GM12878 (cell line): ENCODE measurements around the gene PTPN18. TPM values are rescaled to one million over a fixed set of nuclear protein-coding genes. Genes with fewer than 3 reads are reported as not detected.

Source experiments
- BACH1 ChIP-seq: fragments of 450-650 bp; IDR thresholded peaks from 2 replicates; pipeline ENCODE4 v1.6.1; 2017; ENCODE audit warnings: mild to moderate bottlenecking, borderline replicate concordance
- BHLHE40 ChIP-seq, 2 experiments: fragments of 450-650 bp in 1 of 2; IDR thresholded peaks; 2 replicates each; pipeline ENCODE4 v1.6.1; 2011 to 2017; ENCODE audit warnings: low read depth in 2 of 2, borderline replicate concordance in 1 of 2, improper control_type of control experiment in 1 of 2, low read length in 1 of 2, mild to moderate bottlenecking in 1 of 2
- CTCF ChIP-seq, 3 experiments: IDR thresholded peaks in 2 of 3; conservative IDR thresholded peaks in 1 of 3; 2 replicates each; pipeline ENCODE4 v1.5.1; 2011; ENCODE audit warnings: low read depth in 3 of 3, low read length in 3 of 3, mild to moderate bottlenecking in 3 of 3, control low read depth in 2 of 3, moderate library complexity in 2 of 3, inconsistent platforms in 1 of 3, mixed read lengths in 1 of 3; ENCODE audit not compliant: control insufficient read depth in 2 of 3, insufficient read depth in 1 of 3; ENCODE audit errors: extremely low read depth in 1 of 3
- MAX ChIP-seq: IDR thresholded peaks from 2 replicates; pipeline ENCODE4 v1.6.1; 2012; ENCODE audit warnings: low read depth, low read length, improper control_type of control experiment
- MEF2B ChIP-seq: fragments of 450-650 bp; IDR thresholded peaks from 2 replicates; pipeline ENCODE4 v1.6.1; 2018; ENCODE audit warnings: mild to moderate bottlenecking, moderate library complexity; ENCODE audit not compliant: partially characterized antibody, poor library complexity, severe bottlenecking
- NRF1 ChIP-seq: conservative IDR thresholded peaks from 2 replicates; pipeline ENCODE4 v1.6.1; 2011; ENCODE audit warnings: mild to moderate bottlenecking, low read depth, low read length, improper control_type of control experiment
- POLR2A ChIP-seq: IDR thresholded peaks from 2 replicates; pipeline ENCODE4 v1.6.1; 2011; ENCODE audit warnings: low read depth, mild to moderate bottlenecking, low read length
- PRDM15 ChIP-seq: fragments of 450-650 bp; formaldehyde crosslinking; IDR thresholded peaks from 2 replicates; pipeline ENCODE4 v1.4.0; 2020; ENCODE audit warnings: mild to moderate bottlenecking, moderate library complexity
- SUZ12 ChIP-seq: fragments of 200-600 bp; sonication (generic); IDR thresholded peaks from one replicate; pipeline ENCODE4 v1.6.1; 2018; ENCODE audit warnings: antibody characterized with exemption, mild to moderate bottlenecking; ENCODE audit not compliant: unreplicated experiment
- ZSCAN29 ChIP-seq: fragments of 450-650 bp; IDR thresholded peaks from 2 replicates; pipeline ENCODE4 v1.6.1; 2017; ENCODE audit warnings: mild to moderate bottlenecking, moderate library complexity
- polyA plus RNA-seq, 11 experiments: library from polyadenylated mRNA; depleted of rRNA in 4 of 11; unstranded in 6 of 11; stranded (reverse) in 5 of 11; fragments of >200 nt; fragmentation: Nextera tagmentation in 4 of 11; fragmentation: Illumina TruSeq in 1 of 11; extraction: Ambion mirVana in 4 of 11; extraction: Trizol in 1 of 11; gene quantifications; 1 replicate in 1 of 11; 2 replicates in 10 of 11; pipeline versions ENCODE4 v1.2.1 to v1.2.3, GENCODE V29; 2011 to 2016; ENCODE audit warnings: inconsistent platforms in 2 of 11, missing spikeins in 2 of 11, low read depth in 1 of 11
- total RNA-seq, 4 experiments: library from RNA; depleted of rRNA in 3 of 4; stranded (reverse); fragments of >200 nt in 3 of 4; fragmentation: Illumina TruSeq in 1 of 4; extraction: Trizol in 1 of 4; gene quantifications; 2 replicates each; pipeline versions ENCODE4 v1.2.1 to v1.2.3, GENCODE V29; 2013 to 2021

Gene PTPN18
- total and polyA plus RNA-seq, 10 of the 15 experiments (the other 5 are each of a cell fraction or from before 2014, with no cell fraction given): 14.8 to 89.9 (median 43.4) TPM

- TF ChIP-seq SUZ12: no peak
- TF ChIP-seq CTCF (IDR thresholded peaks at IDR 0.05 in 2 of 3, conservative IDR thresholded peaks at IDR 0.05 in 1 of 3; ENCODE audit: control insufficient read depth in 2 of 3, extremely low read depth in 1 of 3, insufficient read depth in 1 of 3, low read depth in 3 of 3, low read length in 3 of 3): no peak
- TF ChIP-seq MAX: 0 out of 2 replicates have a peak, but pooled peaks have one; percentile 42
- peak; percentile 58 for TF ChIP-seq POLR2A
- TF ChIP-seq PRDM15: no peak
- no peak for TF ChIP-seq NRF1
- TF ChIP-seq MEF2B: no peak
- TF ChIP-seq BHLHE40 (IDR thresholded peaks at IDR 0.05; ENCODE audit: borderline replicate concordance in 1 of 2, low read depth in 2 of 2, low read length in 1 of 2): peak in 1 of 2 experiments; percentile 47; a peak in 1 of 4 replicates
- TF ChIP-seq BACH1: 0 out of 2 replicates have a peak, but pooled peaks have one; percentile 10
- no peak for TF ChIP-seq ZSCAN29
Observed at GRCh38 chr2:130391058-130391871, 35.4 kb downstream of the PTPN18 start (continued).
